HepG2 (cell line): ENCODE measurements around the gene PTPN3. TPM values are rescaled to one million over a fixed set of nuclear protein-coding genes. Genes with fewer than 3 reads are reported as not detected.

Experiments
- ATAC-seq: fragments of 200-7000 bp; cut with Tn5 transposase; 3 replicates; pipeline ENCODE4 v1.9.1; 2020; ENCODE audit warnings: mild to moderate bottlenecking, moderate library complexity
- BruUV-seq: library from RNA; stranded (reverse); fragments of 400-500 nt; replicated peaks from 2 replicates; lab custom pipeline; 2021; lab: Mats Ljungman, UMichigan
- CTCF ChIA-PET: fragments of 300-600 bp; formaldehyde crosslinking; extraction: SDS; loops from one replicate; lab custom pipeline; 2021; ENCODE audit warnings: low total read pairs, inconsistent platforms, low intra/inter-chr PET ratio; lab: Yijun Ruan, JAX
- POLR2A ChIA-PET: fragments of 350-600 bp; sonication (Branson Sonifier 250); formaldehyde crosslinking; loops from one replicate; lab custom pipeline; 2020; ENCODE audit warnings: antibody characterized with exemption, inconsistent platforms; lab: Yijun Ruan, JAX
- DNase-seq: peaks from one replicate; pipeline ENCODE4 v3.0.0-alpha.2; 2015; ENCODE audit warnings: low spot score
- FAIRE-seq: peaks from 3 replicates; lab custom pipeline; 2011; peaks lifted over from hg19 to GRCh38; lab: Jason Lieb, UNC
- H2AFZ ChIP-seq: one replicate; pipeline ENCODE4 v1.6.1; 2011; ENCODE audit warnings: low read length, inconsistent platforms
- H3K27ac ChIP-seq: fragments of 300-600 bp; 3 replicates; pipeline ENCODE4 v1.8.0; 2011; ENCODE audit warnings: mixed run types, mild to moderate bottlenecking, mixed read lengths, low read length, inconsistent platforms; ENCODE audit not compliant: insufficient read depth; ENCODE audit errors: extremely low read length
- H3K27me3 ChIP-seq, 2 experiments: fragments of 200-600 bp in 1 of 2; 2 replicates in 1 of 2; 3 replicates in 1 of 2; pipeline versions ENCODE4 v1.6.0 to v1.8.0; 2011; ENCODE audit warnings: low read length in 2 of 2, mild to moderate bottlenecking in 2 of 2, moderate library complexity in 2 of 2, inconsistent platforms in 1 of 2; ENCODE audit not compliant: insufficient read depth in 2 of 2, control insufficient read depth in 1 of 2
- H3K36me3 ChIP-seq, 2 experiments: fragments of 200-600 bp in 1 of 2; replicated peaks in 1 of 2; 2 replicates in 1 of 2; 3 replicates in 1 of 2; pipeline versions ENCODE4 v1.5.1 to v1.8.0; 2011; ENCODE audit warnings: low read length in 2 of 2, inconsistent platforms in 1 of 2; ENCODE audit not compliant: insufficient read depth in 2 of 2, control insufficient read depth in 1 of 2
- H3K4me1 ChIP-seq: 2 replicates; pipeline ENCODE4 v1.5.1; 2012; ENCODE audit warnings: low read length, inconsistent platforms; ENCODE audit not compliant: insufficient read depth
- H3K4me2 ChIP-seq: 2 replicates; pipeline ENCODE4 v1.6.0; 2011; ENCODE audit warnings: low read depth, low read length, inconsistent platforms
- H3K4me3 ChIP-seq, 3 experiments: fragments of 200-600 bp in 1 of 3; sonication (generic), shearing (Covaris generic) in 1 of 3; replicated peaks in 1 of 3; 2 replicates each; pipeline ENCODE4 v1.5.1; 2011 to 2016; ENCODE audit warnings: low read length in 3 of 3, inconsistent platforms in 2 of 3, low read depth in 2 of 3, mild to moderate bottlenecking in 2 of 3, control low read depth in 1 of 3, mixed read lengths in 1 of 3; ENCODE audit not compliant: insufficient read depth in 1 of 3
- H3K79me2 ChIP-seq: one replicate; pipeline ENCODE4 v1.6.1; 2011; ENCODE audit warnings: low read length, inconsistent platforms; ENCODE audit not compliant: insufficient read depth
- H3K9ac ChIP-seq: 2 replicates; pipeline ENCODE4 v1.6.0; 2011; ENCODE audit warnings: mild to moderate bottlenecking, low read depth, low read length, inconsistent platforms; ENCODE audit not compliant: insufficient read depth
- H3K9me3 ChIP-seq: 2 replicates; pipeline ENCODE4 v1.5.1; 2012; ENCODE audit warnings: mild to moderate bottlenecking, low read length
- H4K20me1 ChIP-seq: 2 replicates; pipeline ENCODE4 v1.6.0; 2011; ENCODE audit warnings: inconsistent platforms, mild to moderate bottlenecking, low read length, moderate library complexity; ENCODE audit not compliant: insufficient read depth
- ARNTL ChIP-seq: sonication (generic); formaldehyde crosslinking; IDR thresholded peaks from 2 replicates; pipeline ENCODE4 v1.4.0; 2020; ENCODE audit warnings: mild to moderate bottlenecking, missing genetic modification reagents
- ASH2L ChIP-seq: fragments of 300-600, 200-600 bp; sonication (generic); IDR thresholded peaks from 2 replicates; pipeline ENCODE4 v1.7.0; 2017; ENCODE audit warnings: low read depth, mild to moderate bottlenecking, moderate library complexity, mixed read lengths, low read length; ENCODE audit not compliant: insufficient read length
- KDM5A ChIP-seq: fragments of 200-600 bp; sonication (generic); IDR thresholded peaks from 2 replicates; pipeline ENCODE4 v1.7.0; 2018; ENCODE audit warnings: antibody characterized with exemption, mild to moderate bottlenecking, low read length, borderline replicate concordance
- MIER3 ChIP-seq: IDR thresholded peaks from 2 replicates; pipeline ENCODE4 v1.6.1; 2016; ENCODE audit warnings: missing compliant biosample characterization, borderline replicate concordance
- MIXL1 ChIP-seq: IDR thresholded peaks from 2 replicates; pipeline ENCODE4 v1.6.1; 2016
- PHF8 ChIP-seq: sonication (generic); formaldehyde crosslinking; IDR thresholded peaks from 2 replicates; pipeline ENCODE4 v1.5.0; 2020; ENCODE audit warnings: missing genetic modification reagents
- POLR2G ChIP-seq: fragments of 200-400 bp; formaldehyde crosslinking; IDR thresholded peaks from 2 replicates; pipeline ENCODE4 v1.6.1; 2018; ENCODE audit warnings: mild to moderate bottlenecking, low read depth, low read length, moderate library complexity
- SRSF4 ChIP-seq: fragments of 200-400 bp; formaldehyde crosslinking; IDR thresholded peaks from one replicate; pipeline ENCODE4 v1.6.1; 2018; ENCODE audit warnings: mild to moderate bottlenecking, low read depth, low read length, moderate library complexity; ENCODE audit not compliant: poor library complexity, severe bottlenecking
- ZBTB8A ChIP-seq: sonication (generic); formaldehyde crosslinking; IDR thresholded peaks from 2 replicates; pipeline ENCODE4 v1.4.0; 2020; ENCODE audit warnings: mild to moderate bottlenecking, low read depth, missing genetic modification reagents, borderline replicate concordance
- ZKSCAN5 ChIP-seq: sonication (generic); formaldehyde crosslinking; IDR thresholded peaks from 2 replicates; pipeline ENCODE4 v1.5.1; 2020; ENCODE audit warnings: mild to moderate bottlenecking, missing genetic modification reagents
- ZKSCAN8 ChIP-seq: IDR thresholded peaks from 2 replicates; pipeline ENCODE4 v1.6.1; 2016; ENCODE audit warnings: borderline replicate concordance, missing genetic modification reagents, missing compliant biosample characterization
- ZMYM3 ChIP-seq: sonication (generic); formaldehyde crosslinking; IDR thresholded peaks from 2 replicates; pipeline ENCODE4 v1.5.1; 2020; ENCODE audit warnings: mild to moderate bottlenecking, missing genetic modification reagents
- ZNF12 ChIP-seq: sonication (generic); formaldehyde crosslinking; IDR thresholded peaks from 2 replicates; pipeline ENCODE4 v1.5.0; 2020; ENCODE audit warnings: missing genetic modification reagents
- ZNF317 ChIP-seq: sonication (generic); formaldehyde crosslinking; IDR thresholded peaks from 2 replicates; pipeline ENCODE4 v1.5.0; 2020; ENCODE audit warnings: mild to moderate bottlenecking, missing genetic modification reagents
- ZNF326 ChIP-seq: sonication (generic); formaldehyde crosslinking; IDR thresholded peaks from 2 replicates; pipeline ENCODE4 v1.4.0; 2020; ENCODE audit warnings: missing genetic modification reagents, borderline replicate concordance
- ZNF567 ChIP-seq: sonication (generic); formaldehyde crosslinking; IDR thresholded peaks from 2 replicates; pipeline ENCODE4 v1.8.1; 2023; ENCODE audit warnings: mild to moderate bottlenecking, missing genetic modification reagents, borderline replicate concordance
- WGBS: methylation state at CpG from one replicate; pipeline ENCODE4 v1.1.6; 2017; ENCODE audit warnings: low lambda C conversion rate; 5-methylcytosine and 5-hydroxymethylcytosine counted together
- in situ Hi-C: cut with HindIII; loops from 2 replicates; pipeline ENCODE4 v1.10.0; 2017; ENCODE audit warnings: low pct_unique_long_range_greater_than_20kb; ENCODE audit not compliant: extremely low pct_ligation_motif_present
- intact Hi-C: fragments of 100-400 bp; cut with micrococcal nuclease; formaldehyde crosslinking; loops from one replicate; pipeline ENCODE4 v1.10.0; 2022; ENCODE audit not compliant: unreplicated experiment
- polyA plus RNA-seq, 8 experiments: library from polyadenylated mRNA; depleted of rRNA in 3 of 8; stranded (reverse) in 7 of 8; unstranded in 1 of 8; fragments of >200 nt; fragmentation: Illumina TruSeq in 4 of 8; extraction: Trizol in 4 of 8; gene quantifications; 2 replicates each; pipeline versions ENCODE4 v1.2.1 to v1.2.3, GENCODE V29; 2011 to 2016; ENCODE audit warnings: low read depth in 4 of 8, missing spikeins in 1 of 8, mixed read lengths in 1 of 8; ENCODE audit not compliant: insufficient read depth in 1 of 8
- total RNA-seq, 5 experiments: library from RNA; depleted of rRNA; stranded (reverse); fragments of >200 nt; fragmentation: Illumina TruSeq; extraction: Trizol; gene quantifications; 2 replicates each; pipeline ENCODE4 v1.2.3, GENCODE V29; 2016; ENCODE audit warnings: low read depth in 1 of 5
- TF ChIP-seq, protein P1 (sequence below): sonication (generic); formaldehyde crosslinking; IDR thresholded peaks from 2 replicates; pipeline ENCODE4 v1.4.0; 2020; ENCODE audit warnings: mild to moderate bottlenecking, missing genetic modification reagents
- TF ChIP-seq, protein P2 (sequence below): IDR thresholded peaks from 2 replicates; pipeline ENCODE4 v1.6.1; 2012; ENCODE audit warnings: low read depth, low read length, improper control_type of control experiment
- TF ChIP-seq, protein P3 (sequence below): sonication (generic); formaldehyde crosslinking; IDR thresholded peaks from 2 replicates; pipeline ENCODE4 v1.5.0; 2020; ENCODE audit warnings: missing genetic modification reagents, mild to moderate bottlenecking, borderline replicate concordance

Gene PTPN3
- total and polyA plus RNA-seq, 2 of the 13 experiments (the other 11 are each of a cell fraction or from before 2014, with no cell fraction given), result 5.6 to 20.5 TPM

DNA sequence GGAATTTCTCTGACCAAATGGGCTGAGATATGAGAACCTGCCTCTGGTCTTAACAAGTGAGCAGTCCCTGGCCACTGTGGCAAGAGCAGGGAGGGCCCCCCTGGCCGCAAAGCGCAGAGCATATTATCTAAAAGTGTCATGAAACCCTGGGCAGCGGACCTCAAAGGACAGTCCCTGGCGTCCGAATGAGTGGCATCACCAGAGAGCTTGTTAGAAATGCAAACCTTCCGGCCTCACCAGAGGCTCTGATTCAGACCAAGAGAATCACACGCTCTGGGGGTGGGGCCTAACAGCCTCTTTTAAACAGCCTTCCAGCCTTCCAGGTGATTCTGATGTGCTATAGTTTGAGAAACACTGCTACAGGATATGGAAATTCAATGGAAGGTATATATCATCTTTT lies 10.9 kb downstream of the PTPN3 start:
- in situ Hi-C loops, result no loop called here
- Histone ChIP-seq H3K9ac (no peak overlapping the region), H3K36me3 (peaks cover 0 to 2% of the 10 kb centered on the region in 2 experiments; a peak in 2 of 5 replicates)
- no peak for TF ChIP-seq ZNF326 (CRISPR knock-in tag)
- TF ChIP-seq, protein P1, sequence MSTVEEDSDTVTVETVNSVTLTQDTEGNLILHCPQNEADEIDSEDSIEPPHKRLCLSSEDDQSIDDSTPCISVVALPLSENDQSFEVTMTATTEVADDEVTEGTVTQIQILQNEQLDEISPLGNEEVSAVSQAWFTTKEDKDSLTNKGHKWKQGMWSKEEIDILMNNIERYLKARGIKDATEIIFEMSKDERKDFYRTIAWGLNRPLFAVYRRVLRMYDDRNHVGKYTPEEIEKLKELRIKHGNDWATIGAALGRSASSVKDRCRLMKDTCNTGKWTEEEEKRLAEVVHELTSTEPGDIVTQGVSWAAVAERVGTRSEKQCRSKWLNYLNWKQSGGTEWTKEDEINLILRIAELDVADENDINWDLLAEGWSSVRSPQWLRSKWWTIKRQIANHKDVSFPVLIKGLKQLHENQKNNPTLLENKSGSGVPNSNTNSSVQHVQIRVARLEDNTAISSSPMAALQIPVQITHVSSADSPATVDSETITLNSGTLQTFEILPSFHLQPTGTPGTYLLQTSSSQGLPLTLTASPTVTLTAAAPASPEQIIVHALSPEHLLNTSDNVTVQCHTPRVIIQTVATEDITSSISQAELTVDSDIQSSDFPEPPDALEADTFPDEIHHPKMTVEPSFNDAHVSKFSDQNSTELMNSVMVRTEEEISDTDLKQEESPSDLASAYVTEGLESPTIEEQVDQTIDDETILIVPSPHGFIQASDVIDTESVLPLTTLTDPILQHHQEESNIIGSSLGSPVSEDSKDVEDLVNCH, result no peak
- no peak for TF ChIP-seq POLR2G
- TF ChIP-seq, protein P2, sequence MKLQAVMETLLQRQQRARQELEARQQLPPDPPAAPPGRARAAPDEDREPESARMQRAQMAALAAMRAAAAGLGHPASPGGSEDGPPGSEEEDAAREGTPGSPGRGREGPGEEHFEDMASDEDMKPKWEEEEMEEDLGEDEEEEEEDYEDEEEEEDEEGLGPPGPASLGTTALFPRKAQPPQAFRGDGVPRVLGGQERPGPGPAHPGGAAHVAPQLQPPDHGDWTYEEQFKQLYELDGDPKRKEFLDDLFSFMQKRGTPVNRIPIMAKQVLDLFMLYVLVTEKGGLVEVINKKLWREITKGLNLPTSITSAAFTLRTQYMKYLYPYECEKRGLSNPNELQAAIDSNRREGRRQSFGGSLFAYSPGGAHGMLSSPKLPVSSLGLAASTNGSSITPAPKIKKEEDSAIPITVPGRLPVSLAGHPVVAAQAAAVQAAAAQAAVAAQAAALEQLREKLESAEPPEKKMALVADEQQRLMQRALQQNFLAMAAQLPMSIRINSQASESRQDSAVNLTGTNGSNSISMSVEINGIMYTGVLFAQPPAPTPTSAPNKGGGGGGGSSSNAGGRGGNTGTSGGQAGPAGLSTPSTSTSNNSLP, result no peak
- no peak for TF ChIP-seq KDM5A
- no peak for TF ChIP-seq PHF8 (CRISPR knock-in tag)
- no peak for TF ChIP-seq ZMYM3
- TF ChIP-seq ARNTL (CRISPR knock-in tag), result no peak
- TF ChIP-seq ASH2L, result no peak
- TF ChIP-seq SRSF4, result no peak
- no peak for TF ChIP-seq MIER3
- TF ChIP-seq ZNF12 (CRISPR knock-in tag), result no peak
- no peak for TF ChIP-seq ZBTB8A (CRISPR knock-in tag)
- TF ChIP-seq, protein P3, sequence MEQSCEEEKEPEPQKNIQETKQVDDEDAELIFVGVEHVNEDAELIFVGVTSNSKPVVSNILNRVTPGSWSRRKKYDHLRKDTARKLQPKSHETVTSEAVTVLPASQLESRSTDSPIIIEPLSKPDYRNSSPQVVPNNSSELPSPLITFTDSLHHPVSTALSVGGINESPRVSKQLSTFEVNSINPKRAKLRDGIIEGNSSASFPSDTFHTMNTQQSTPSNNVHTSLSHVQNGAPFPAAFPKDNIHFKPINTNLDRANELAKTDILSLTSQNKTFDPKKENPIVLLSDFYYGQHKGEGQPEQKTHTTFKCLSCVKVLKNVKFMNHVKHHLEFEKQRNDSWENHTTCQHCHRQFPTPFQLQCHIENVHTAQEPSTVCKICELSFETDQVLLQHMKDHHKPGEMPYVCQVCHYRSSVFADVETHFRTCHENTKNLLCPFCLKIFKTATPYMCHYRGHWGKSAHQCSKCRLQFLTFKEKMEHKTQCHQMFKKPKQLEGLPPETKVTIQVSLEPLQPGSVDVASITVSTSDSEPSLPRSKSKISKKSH (CRISPR knock-in tag), result no peak
- no peak for TF ChIP-seq ZNF567 (CRISPR knock-in tag)
- TF ChIP-seq ZKSCAN5 (CRISPR knock-in tag), result no peak
- no peak for TF ChIP-seq ZKSCAN8 (CRISPR knock-in tag)
- TF ChIP-seq MIXL1 (CRISPR knock-in tag), result no peak
- no peak for TF ChIP-seq ZNF317 (CRISPR knock-in tag)
- TF ChIP-seq, all 625 proteins: peak for 0
- peaks cover 16% of the 10 kb centered on the region; the same call in 1 of the 2 replicates for H3K4me1 ChIP-seq
- H3K27ac ChIP-seq, result no peak overlapping the region
- peaks cover 5% of the 10 kb centered on the region for H3K79me2 ChIP-seq
- 87% methylated on average over 6 of the region's 7 CpGs for WGBS
- H3K9me3 ChIP-seq, result no peaks in the 10 kb centered on the region
- H3K4me2 ChIP-seq, result no peak overlapping the region
- CTCF ChIA-PET, result no interaction called here
- POLR2A ChIA-PET, result no interaction called here
- H2AFZ ChIP-seq, result no peak overlapping the region
- ATAC-seq (no peak), DNase-seq (no peak), FAIRE-seq (no peak)
- H3K4me3 ChIP-seq, result no peak overlapping the region
- no TSS peak for BruUV-seq
- H3K27me3 ChIP-seq, result no peaks in the 10 kb centered on the region
- intact Hi-C loops, result no loop called here
- no peaks in the 10 kb centered on the region for H4K20me1 ChIP-seq
